NAMALWA (cell line): Measurements from ENCODE around the gene RBM44.

Experiments
- DNase-seq: peaks from one replicate; pipeline ENCODE4 v3.0.0-alpha.2; 2015; ENCODE audit warnings: low spot score

The RBM44 gene

GRCh38 chr2:237870126-237870525, 71.5 kb downstream of the RBM44 start:
- no peak for DNase-seq

- no peak for DNase-seq
Observed at GRCh38 chr2:237870754-237871651, 72.4 kb downstream of the RBM44 start.

GRCh38 chr2:237872178-237872887, 73.8 kb downstream of the RBM44 start:
- no peak for DNase-seq

- DNase-seq: no peak
Observed at GRCh38 chr2:237873421-237873831, 74.8 kb downstream of the RBM44 start.

GRCh38 chr2:237873897-237874551, 75.4 kb downstream of the RBM44 start:
- DNase-seq: no peak

GRCh38 chr2:237874585-237875161, 76.1 kb downstream of the RBM44 start:
- DNase-seq: no peak

- DNase-seq: no peak
Observed at GRCh38 chr2:237875256-237876060, 76.9 kb downstream of the RBM44 start.

GRCh38 chr2:237876061-237876526, 77.5 kb downstream of the RBM44 start:
- DNase-seq: no peak

GRCh38 chr2:237876532-237876931, 78.0 kb downstream of the RBM44 start:
- no peak for DNase-seq

- DNase-seq: no peak
Observed at GRCh38 chr2:237876951-237877491, 78.4 kb downstream of the RBM44 start.

- no peak for DNase-seq
Observed at GRCh38 chr2:237877576-237878307, 79.2 kb downstream of the RBM44 start.

- DNase-seq: no peak
Observed at GRCh38 chr2:237878321-237879057, 79.9 kb downstream of the RBM44 start.

GRCh38 chr2:237879058-237879430, 80.5 kb downstream of the RBM44 start:
- no peak for DNase-seq

GRCh38 chr2:237879991-237880560, 81.5 kb downstream of the RBM44 start:
- no peak for DNase-seq

- no peak for DNase-seq
Observed at GRCh38 chr2:237882510-237883481, 84.2 kb downstream of the RBM44 start.

- no peak for DNase-seq
Observed at GRCh38 chr2:237883951-237884446, 85.4 kb downstream of the RBM44 start.

GRCh38 chr2:237884681-237885080, 86.1 kb downstream of the RBM44 start:
- no peak for DNase-seq
